Neuronal stem cell (in vitro differentiated cells): ENCODE results near the gene CC2D1A.

Experiments used
- DNase-seq: peaks from one replicate; pipeline ENCODE4 v3.0.0-alpha.2; 2013; ENCODE audit warnings: low spot score
- H2AFZ ChIP-seq: one replicate; pipeline ENCODE4 v1.6.1; 2013; ENCODE audit warnings: mild to moderate bottlenecking, low read length, inconsistent platforms
- H2AK5ac ChIP-seq: 2 replicates; pipeline ENCODE4 v1.6.1; 2013; ENCODE audit warnings: low read depth, mild to moderate bottlenecking, inconsistent platforms, low read length, moderate library complexity, mixed read lengths
- H2BK120ac ChIP-seq: 2 replicates; pipeline ENCODE4 v1.6.1; 2013; ENCODE audit warnings: low read depth, mild to moderate bottlenecking, inconsistent platforms, low read length, moderate library complexity, mixed read lengths
- H2BK12ac ChIP-seq: one replicate; pipeline ENCODE4 v1.6.1; 2013; ENCODE audit warnings: low read length, inconsistent platforms
- H2BK15ac ChIP-seq: 2 replicates; pipeline ENCODE4 v1.6.1; 2013; ENCODE audit warnings: mild to moderate bottlenecking, low read length, inconsistent platforms, mixed read lengths
- H2BK5ac ChIP-seq: one replicate; pipeline ENCODE4 v1.6.1; 2013; ENCODE audit warnings: inconsistent platforms, mild to moderate bottlenecking, low read length, moderate library complexity
- H3K14ac ChIP-seq: one replicate; pipeline ENCODE4 v1.6.1; 2013; ENCODE audit warnings: low read length, inconsistent platforms
- H3K18ac ChIP-seq: 2 replicates; pipeline ENCODE4 v1.6.1; 2013; ENCODE audit warnings: low read length, inconsistent platforms
- H3K23ac ChIP-seq: 2 replicates; pipeline ENCODE4 v1.6.1; 2013; ENCODE audit warnings: low read depth, mild to moderate bottlenecking, mixed read lengths, low read length, inconsistent platforms; ENCODE audit not compliant: poor library complexity
- H3K27ac ChIP-seq: replicated peaks from 3 replicates; pipeline ENCODE4 v1.5.1; 2013; ENCODE audit warnings: low read length, inconsistent platforms
- H3K27me3 ChIP-seq, 3 experiments: 2 replicates each; pipeline ENCODE4 v1.6.1; 2013; ENCODE audit warnings: low read length in 3 of 3, mild to moderate bottlenecking in 2 of 3, inconsistent platforms in 1 of 3, low read depth in 1 of 3, mixed read lengths in 1 of 3, moderate library complexity in 1 of 3; ENCODE audit not compliant: control insufficient read depth in 3 of 3, insufficient read depth in 3 of 3
- H3K36me3 ChIP-seq, 2 donors: replicated peaks in 1 of 2; 2 replicates each; pipeline ENCODE4 v1.6.1; 2013; ENCODE audit warnings: low read length in 2 of 2; ENCODE audit not compliant: control insufficient read depth in 2 of 2, insufficient read depth in 2 of 2
- H3K4ac ChIP-seq: 2 replicates; pipeline ENCODE4 v1.6.1; 2013; ENCODE audit warnings: inconsistent platforms, mild to moderate bottlenecking, low read length, moderate library complexity
- H3K4me1 ChIP-seq, 2 donors: 1 replicate in 1 of 2; 2 replicates in 1 of 2; pipeline ENCODE4 v1.6.1; 2013; ENCODE audit warnings: low read length in 2 of 2, low read depth in 1 of 2; ENCODE audit not compliant: control insufficient read depth in 2 of 2, insufficient read depth in 1 of 2
- H3K4me2 ChIP-seq: one replicate; pipeline ENCODE4 v1.6.1; 2013; ENCODE audit warnings: mild to moderate bottlenecking, low read length, inconsistent platforms; ENCODE audit not compliant: insufficient read depth, poor library complexity, severe bottlenecking
- H3K4me3 ChIP-seq, 2 donors: 2 replicates each; pipeline ENCODE4 v1.5.1; 2013; ENCODE audit warnings: low read length in 2 of 2, mild to moderate bottlenecking in 2 of 2, inconsistent platforms in 1 of 2, moderate library complexity in 1 of 2
- H3K79me1 ChIP-seq: one replicate; pipeline ENCODE4 v1.6.1; 2013; ENCODE audit warnings: low read depth, mild to moderate bottlenecking, inconsistent platforms, low read length, moderate library complexity
- H3K9ac ChIP-seq: one replicate; pipeline ENCODE4 v1.6.1; 2013; ENCODE audit warnings: mild to moderate bottlenecking, low read depth, low read length, inconsistent platforms; ENCODE audit not compliant: poor library complexity
- H3K9me3 ChIP-seq, 2 donors: replicated peaks in 1 of 2; 2 replicates each; pipeline versions ENCODE3 to v1.6.1; 2013; ENCODE audit warnings: low read length in 2 of 2, mild to moderate bottlenecking in 2 of 2, inconsistent platforms in 1 of 2, low read depth in 1 of 2, mixed read lengths in 1 of 2, moderate library complexity in 1 of 2; ENCODE audit not compliant: control insufficient read depth in 2 of 2, insufficient read depth in 1 of 2
- H4K8ac ChIP-seq: one replicate; pipeline ENCODE4 v1.6.1; 2013; ENCODE audit warnings: low read depth, mild to moderate bottlenecking, inconsistent platforms, low read length, moderate library complexity
- H4K91ac ChIP-seq: one replicate; pipeline ENCODE4 v1.6.1; 2013; ENCODE audit warnings: low read length, low read depth, mild to moderate bottlenecking, inconsistent platforms; ENCODE audit not compliant: poor library complexity
- WGBS, 2 donors: extraction: QIAGEN DNeasy Blood & Tissue Kit; methylation state at CpG; one replicate each; pipeline ENCODE4 v1.1.7; 2013; ENCODE audit warnings: missing lambda C conversion rate in 2 of 2, mixed read lengths in 1 of 2; ENCODE audit not compliant: insufficient read length in 2 of 2, insufficient replicate concordance in 1 of 2; ENCODE audit errors: extremely low coverage in 2 of 2; 5-methylcytosine and 5-hydroxymethylcytosine counted together

CC2D1A gene

GRCh38 chr19:13926010-13926409 is 20.0 kb downstream of the CC2D1A start:
- H3K18ac ChIP-seq = no peak overlapping the region
- H2BK5ac ChIP-seq = no peak overlapping the region
- no peak overlapping the region for H2BK120ac ChIP-seq
- H2AK5ac ChIP-seq = no peak overlapping the region
- H3K4ac ChIP-seq = no peak overlapping the region
- no peak overlapping the region for H3K27ac ChIP-seq
- no CpG with 5 or more reads among the region's 4 CpGs for WGBS, 2 donors
- no peak overlapping the region for H3K9ac ChIP-seq
- no peaks in the 10 kb centered on the region for H3K4me1 ChIP-seq
- no peak overlapping the region for H2AFZ ChIP-seq
- no peak overlapping the region for H2BK12ac ChIP-seq
- H4K8ac ChIP-seq = no peak overlapping the region
- H3K36me3 ChIP-seq = peaks cover 41 to 62% of the 10 kb centered on the region in 2 donors
- H3K23ac ChIP-seq = no peak overlapping the region
- peaks cover 2% of the 10 kb centered on the region for H3K79me1 ChIP-seq
- H4K91ac ChIP-seq = no peak overlapping the region
- H3K9me3 ChIP-seq = peaks cover under 1 to 3% of the 10 kb centered on the region in 2 donors
- no peaks in the 10 kb centered on the region for H3K27me3 ChIP-seq
- no peak for DNase-seq
- H3K4me2 ChIP-seq = no peak overlapping the region
- no peak overlapping the region for H2BK15ac ChIP-seq
- no peak overlapping the region for H3K14ac ChIP-seq
- no peak overlapping the region for H3K4me3 ChIP-seq

GRCh38 chr19:13926715-13927114 is 20.7 kb downstream of the CC2D1A start:
- Histone ChIP-seq H3K14ac (no peak overlapping the region), H3K4me3 (no peak overlapping the region), H3K23ac (no peak overlapping the region), H3K36me3 (peaks cover 38 to 58% of the 10 kb centered on the region in 2 donors), H3K4ac (no peak overlapping the region), H4K91ac (no peak overlapping the region), H2AFZ (no peak overlapping the region), H4K8ac (no peak overlapping the region), H3K9me3 (no peaks in the 10 kb centered on the region), H2BK15ac (no peak overlapping the region), H2BK5ac (no peak overlapping the region), H3K79me1 (peaks cover 2% of the 10 kb centered on the region), H3K27ac (no peak overlapping the region), H3K18ac (no peak overlapping the region), H2BK12ac (no peak overlapping the region), H2BK120ac (no peak overlapping the region), H3K27me3 (no peaks in the 10 kb centered on the region), H3K9ac (peak overlapping the region; percentile 37), H3K4me2 (no peak overlapping the region), H2AK5ac (no peak overlapping the region), H3K4me1 (no peaks in the 10 kb centered on the region)
- no peak for DNase-seq
- WGBS, 2 donors = no CpG with 5 or more reads among the region's 8 CpGs

GRCh38 chr19:13929340-13929739 is 23.3 kb downstream of the CC2D1A start:
- Histone ChIP-seq H4K8ac (no peak overlapping the region), H3K4me2 (no peak overlapping the region), H2AK5ac (no peak overlapping the region), H2BK15ac (no peak overlapping the region), H3K4ac (no peak overlapping the region), H2BK5ac (no peak overlapping the region), H3K4me1 (no peaks in the 10 kb centered on the region), H3K14ac (no peak overlapping the region), H2AFZ (no peak overlapping the region), H3K4me3 (no peak overlapping the region), H3K18ac (no peak overlapping the region), H3K27ac (no peak overlapping the region), H3K9ac (no peak overlapping the region), H4K91ac (no peak overlapping the region), H3K9me3 (no peaks in the 10 kb centered on the region), H3K36me3 (peaks cover 26 to 39% of the 10 kb centered on the region in 2 donors), H3K27me3 (no peaks in the 10 kb centered on the region), H3K23ac (no peak overlapping the region), H3K79me1 (no peaks in the 10 kb centered on the region), H2BK12ac (no peak overlapping the region), H2BK120ac (no peak overlapping the region)
- DNase-seq = no peak
- no CpG with 5 or more reads among the region's 12 CpGs for WGBS, 2 donors

- H3K4ac ChIP-seq = peak overlapping the region; percentile 53
- H2BK12ac ChIP-seq = no peak overlapping the region
- no peak overlapping the region for H4K91ac ChIP-seq
- H3K23ac ChIP-seq = no peak overlapping the region
- no CpG with 5 or more reads among the region's 17 CpGs for WGBS, 2 donors
- H3K36me3 ChIP-seq = peaks cover 26 to 34% of the 10 kb centered on the region in 2 donors
- no peak overlapping the region for H2AFZ ChIP-seq
- no peak overlapping the region for H3K14ac ChIP-seq
- peak overlapping the region; percentile 53 for H2BK5ac ChIP-seq
- no peak overlapping the region for H3K4me2 ChIP-seq
- H3K9me3 ChIP-seq = no peaks in the 10 kb centered on the region
- no peaks in the 10 kb centered on the region for H3K79me1 ChIP-seq
- H2BK120ac ChIP-seq = no peak overlapping the region
- no peak for DNase-seq
- H3K4me1 ChIP-seq = peaks cover 0 to 6% of the 10 kb centered on the region in 2 donors
- peaks cover 0 to 2% (median 0%) of the 10 kb centered on the region in 3 experiments for H3K27me3 ChIP-seq
- no peak overlapping the region for H3K27ac ChIP-seq
- no peak overlapping the region for H3K9ac ChIP-seq
- H2BK15ac ChIP-seq = no peak overlapping the region
- H3K18ac ChIP-seq = no peak overlapping the region
- H4K8ac ChIP-seq = no peak overlapping the region
- H3K4me3 ChIP-seq = no peak overlapping the region
- H2AK5ac ChIP-seq = no peak overlapping the region
Measured at GRCh38 chr19:13929956-13930355, 24.0 kb downstream of the CC2D1A start.
